ENCODE measurements around the gene TAF5. TPM values are rescaled to one million over a fixed set of nuclear protein-coding genes. Genes with fewer than 3 reads are reported as not detected.

Gene TAF5
- total and polyA plus RNA-seq, 3 donors from 2014 or later, result 19.7 to 29.1 (median 26.3) TPM

DNA sequence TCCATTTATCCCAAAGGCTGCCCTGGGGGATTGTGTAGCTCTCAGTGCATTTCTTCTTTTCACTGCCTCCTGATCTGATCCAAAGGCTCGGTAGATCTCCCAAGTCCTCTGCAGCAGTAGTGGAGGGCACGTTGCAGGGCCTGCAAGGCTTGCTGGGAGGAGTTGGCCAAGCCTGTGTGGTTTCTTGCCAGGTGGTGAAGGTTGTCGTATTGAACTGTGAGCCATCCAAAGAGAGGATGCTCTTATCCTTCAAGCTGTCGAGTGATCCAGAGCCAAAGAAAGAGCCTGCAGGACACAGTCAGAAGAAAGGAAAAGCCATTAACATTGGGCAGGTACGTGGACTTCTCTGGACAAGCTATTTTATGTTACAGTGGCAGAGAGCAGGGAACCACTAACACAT is 49.8 kb downstream of the TAF5 start:
- TF ChIP-seq, protein P1, sequence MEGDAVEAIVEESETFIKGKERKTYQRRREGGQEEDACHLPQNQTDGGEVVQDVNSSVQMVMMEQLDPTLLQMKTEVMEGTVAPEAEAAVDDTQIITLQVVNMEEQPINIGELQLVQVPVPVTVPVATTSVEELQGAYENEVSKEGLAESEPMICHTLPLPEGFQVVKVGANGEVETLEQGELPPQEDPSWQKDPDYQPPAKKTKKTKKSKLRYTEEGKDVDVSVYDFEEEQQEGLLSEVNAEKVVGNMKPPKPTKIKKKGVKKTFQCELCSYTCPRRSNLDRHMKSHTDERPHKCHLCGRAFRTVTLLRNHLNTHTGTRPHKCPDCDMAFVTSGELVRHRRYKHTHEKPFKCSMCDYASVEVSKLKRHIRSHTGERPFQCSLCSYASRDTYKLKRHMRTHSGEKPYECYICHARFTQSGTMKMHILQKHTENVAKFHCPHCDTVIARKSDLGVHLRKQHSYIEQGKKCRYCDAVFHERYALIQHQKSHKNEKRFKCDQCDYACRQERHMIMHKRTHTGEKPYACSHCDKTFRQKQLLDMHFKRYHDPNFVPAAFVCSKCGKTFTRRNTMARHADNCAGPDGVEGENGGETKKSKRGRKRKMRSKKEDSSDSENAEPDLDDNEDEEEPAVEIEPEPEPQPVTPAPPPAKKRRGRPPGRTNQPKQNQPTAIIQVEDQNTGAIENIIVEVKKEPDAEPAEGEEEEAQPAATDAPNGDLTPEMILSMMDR (IDR thresholded peaks at IDR 0.05), result no peak
- no peak for TF ChIP-seq POLR2A (IDR thresholded peaks at IDR 0.05)
- no peaks in the 10 kb centered on the region for H3K36me3 ChIP-seq (ENCODE audit: low read depth, missing control alignments)
- 81 to 86% methylated on average over 5 of the region's 5 CpGs for WGBS, 2 donors

DNA sequence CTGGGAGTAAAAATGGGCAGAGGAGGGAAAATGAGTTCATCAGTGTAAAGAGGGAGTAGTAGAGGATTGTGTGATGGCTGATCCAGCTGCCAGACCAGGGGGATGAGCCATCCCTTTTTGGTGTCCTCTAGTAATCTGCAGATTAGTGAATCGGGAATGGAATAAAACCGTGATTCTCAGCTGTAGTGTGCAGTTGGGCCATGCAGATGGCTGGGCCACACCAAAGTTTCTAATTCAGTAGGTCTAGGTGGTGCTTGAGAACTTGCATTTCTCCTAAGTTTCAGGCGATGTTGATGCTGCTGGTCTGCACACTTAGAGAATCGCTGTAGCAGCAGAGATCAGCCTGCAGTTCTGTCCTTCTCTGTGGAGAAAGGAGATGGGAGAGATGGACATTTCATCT is 51.3 kb downstream of the TAF5 start:
- DNase-seq, result no peak
- no peaks in the 10 kb centered on the region for H3K4me1 ChIP-seq
- H3K27ac ChIP-seq, result no peak overlapping the region
- H3K27me3 ChIP-seq, result no peaks in the 10 kb centered on the region
- intact Hi-C loops (cut with DNase I; ENCODE audit: low total_unique reads), result no loop called here
- H3K9me3 ChIP-seq, result no peaks in the 10 kb centered on the region
- no peak for TF ChIP-seq POLR2A (IDR thresholded peaks at IDR 0.05)
- TF ChIP-seq, protein P1 (IDR thresholded peaks at IDR 0.05), result no peak
- 83 to 95% methylated on average over 4 of the region's 4 CpGs for WGBS, 2 donors
- H3K4me3 ChIP-seq, result no peak overlapping the region
- no peaks in the 10 kb centered on the region for H3K36me3 ChIP-seq (ENCODE audit: low read depth, missing control alignments)

More for the DNA sequence above, 49.8 kb downstream of the TAF5 start:
- Histone ChIP-seq H3K27me3 (no peaks in the 10 kb centered on the region), H3K9me3 (no peaks in the 10 kb centered on the region), H3K4me1 (no peaks in the 10 kb centered on the region), H3K4me3 (no peak overlapping the region), H3K27ac (no peak overlapping the region)
- DNase-seq, result no peak
- intact Hi-C loops (cut with DNase I; ENCODE audit: low total_unique reads), result loop anchor here (2.0 kb wide), 1 partner anchor 65 kb away; no protein-coding TSS in a partner anchor

DNA sequence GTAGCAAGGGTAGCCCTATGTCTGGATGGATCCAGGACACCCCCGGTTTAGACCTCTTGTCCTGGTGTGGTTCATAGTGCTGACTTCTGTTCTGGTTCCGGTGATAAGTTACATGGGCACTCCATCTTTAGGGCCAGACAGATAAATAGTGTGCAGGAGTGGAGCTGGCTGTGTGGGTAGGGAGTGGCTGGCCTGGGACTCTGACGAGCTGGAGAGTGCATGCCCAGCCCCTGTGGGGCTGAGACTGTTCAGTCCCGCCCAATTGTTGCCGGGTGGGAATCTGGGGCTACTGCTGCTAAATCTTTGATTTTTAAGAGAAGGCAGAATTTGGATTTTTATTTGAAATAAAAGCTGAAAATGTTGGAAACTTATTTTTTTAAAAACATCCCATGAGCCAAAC is 56.0 kb downstream of the TAF5 start:
- Histone ChIP-seq H3K4me3 (no peak overlapping the region), H3K4me1 (no peaks in the 10 kb centered on the region), H3K27me3 (no peaks in the 10 kb centered on the region), H3K36me3 (ENCODE audit: low read depth, missing control alignments) (no peaks in the 10 kb centered on the region), H3K9me3 (no peaks in the 10 kb centered on the region), H3K27ac (no peak overlapping the region)
- TF ChIP-seq, protein P1 (IDR thresholded peaks at IDR 0.05), result no peak
- TF ChIP-seq POLR2A (IDR thresholded peaks at IDR 0.05), result no peak
- 81 to 89% methylated on average over 5 of the region's 5 CpGs for WGBS, 2 donors
- intact Hi-C loops (cut with DNase I; ENCODE audit: low total_unique reads), result no loop called here
- no peak for DNase-seq

DNA sequence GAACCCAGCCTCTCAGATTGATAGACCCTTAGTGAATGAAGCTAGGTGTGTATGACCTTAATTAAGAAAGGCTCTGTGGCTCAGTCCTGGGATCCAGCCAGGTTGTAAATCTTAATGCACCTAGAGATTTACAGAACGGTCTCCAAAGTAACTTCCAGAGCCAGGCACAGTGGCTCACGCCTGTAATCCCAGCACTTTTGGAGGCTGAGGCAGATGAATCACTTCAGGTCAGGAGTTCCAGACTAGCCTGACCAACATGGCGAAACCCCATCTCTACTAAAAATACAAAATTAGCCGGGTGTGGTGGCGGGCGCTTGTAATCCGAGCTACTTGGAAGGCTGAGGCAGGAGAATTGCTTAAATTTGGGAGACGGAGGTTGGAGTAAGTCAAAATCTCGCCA is 60.1 kb downstream of the TAF5 start:
- DNase-seq, result no peak
- TF ChIP-seq, protein P1 (IDR thresholded peaks at IDR 0.05), result no peak
- no peak for TF ChIP-seq POLR2A (IDR thresholded peaks at IDR 0.05)
- H3K4me1 ChIP-seq, result peaks cover 6% of the 10 kb centered on the region
- intact Hi-C loops (cut with DNase I; ENCODE audit: low total_unique reads), result no loop called here
- H3K27me3 ChIP-seq, result no peaks in the 10 kb centered on the region
- H3K36me3 ChIP-seq (ENCODE audit: low read depth, missing control alignments), result no peaks in the 10 kb centered on the region
- H3K4me3 ChIP-seq, result no peak overlapping the region
- no peaks in the 10 kb centered on the region for H3K9me3 ChIP-seq
- H3K27ac ChIP-seq, result no peak overlapping the region
- WGBS, 2 donors, result 91 to 97% methylated on average over 9 of the region's 9 CpGs

DNA sequence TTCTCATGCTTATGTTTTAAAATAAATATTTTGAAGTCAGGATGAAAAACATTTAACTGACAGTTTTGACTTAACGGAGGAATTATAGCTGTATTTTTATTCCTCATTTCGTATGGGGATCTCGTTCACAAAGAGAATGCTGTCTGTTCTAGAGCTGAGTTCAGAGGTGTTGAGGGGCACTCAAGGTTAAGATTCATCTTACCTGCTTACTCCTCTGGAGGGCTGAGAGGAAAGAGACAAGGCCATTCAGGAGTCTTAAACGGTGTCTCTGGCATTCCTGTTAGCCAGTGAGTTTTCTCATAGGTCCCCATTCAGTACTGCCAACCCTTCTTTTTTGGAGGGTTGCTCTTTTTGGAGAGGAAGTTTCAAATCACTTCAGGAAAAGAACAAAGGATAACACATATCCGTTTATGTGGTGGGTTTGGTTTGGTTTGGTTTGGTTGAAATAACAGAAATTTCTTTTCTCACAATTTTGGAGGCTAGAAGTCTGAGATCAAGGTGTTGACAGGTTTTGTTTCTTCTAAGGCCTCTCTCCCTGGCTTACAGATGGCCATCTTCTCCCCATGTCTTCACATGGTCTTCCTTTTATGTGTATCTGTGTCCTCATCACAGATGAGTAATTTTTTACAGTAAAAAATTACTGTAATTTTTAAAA is 61.3 kb downstream of the TAF5 start:
- intact Hi-C loops (cut with DNase I; ENCODE audit: low total_unique reads), result no loop called here
- H3K27me3 ChIP-seq, result no peaks in the 10 kb centered on the region
- no peaks in the 10 kb centered on the region for H3K36me3 ChIP-seq (ENCODE audit: low read depth, missing control alignments)
- H3K9me3 ChIP-seq, result no peaks in the 10 kb centered on the region
- WGBS, 2 donors, result 72 to 77% methylated on average over 5 of the region's 5 CpGs
- TF ChIP-seq, protein P1 (IDR thresholded peaks at IDR 0.05), result no peak
- TF ChIP-seq POLR2A (IDR thresholded peaks at IDR 0.05), result no peak
- no peak for DNase-seq
- peaks cover 13% of the 10 kb centered on the region for H3K4me1 ChIP-seq
- no peak overlapping the region for H3K4me3 ChIP-seq
- no peak overlapping the region for H3K27ac ChIP-seq

All from testis (tissue), 3 donors.